ENCODE results near the gene CNKSR2. TPM values are rescaled to one million over a fixed set of nuclear protein-coding genes. Genes with fewer than 3 reads are reported as not detected.

The CNKSR2 gene
- total RNA-seq, 1 experiment from 2014 or later, result 52.9 TPM

DNA sequence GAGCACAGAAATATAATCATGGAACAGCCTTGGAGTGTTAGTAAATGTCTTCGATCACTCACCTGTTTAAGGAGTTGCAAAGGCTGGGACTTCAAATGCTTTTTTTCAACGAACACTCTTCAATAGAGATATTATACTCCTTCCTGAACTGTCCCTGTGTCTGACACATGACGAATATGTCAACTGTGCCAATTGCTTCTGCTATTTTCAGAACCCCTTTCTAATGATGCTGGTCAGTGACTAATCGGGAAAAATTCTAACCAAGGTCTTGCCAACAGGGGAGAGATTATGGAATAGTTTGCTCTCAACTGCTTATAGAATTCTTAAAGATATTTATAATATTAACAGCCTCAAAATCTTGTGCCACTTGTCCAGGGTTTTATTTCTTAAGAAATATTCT lies 292.5 kb downstream of the CNKSR2 start:
- Mint-ChIP-seq H3K27ac (no peak overlapping the region), H3K9me3 (peaks cover 0 to 27% of the 10 kb centered on the region in 2 experiments; a peak in 3 of 5 replicates), H3K36me3 (ENCODE audit: insufficient read depth in 1 of 3, low read depth in 3 of 3) (no peaks in the 10 kb centered on the region; a peak in 1 of 7 replicates), H3K4me1 (no peaks in the 10 kb centered on the region), H3K27me3 (ENCODE audit: low read depth) (peaks cover 2% of the 10 kb centered on the region; the same call in 1 of the 2 replicates), H3K4me3 (no peak overlapping the region)
- H4K5ac ChIP-seq (ENCODE audit: insufficient read length, low read depth, low read length), result no peak overlapping the region
- no peaks in the 10 kb centered on the region for H3K23me2 ChIP-seq (ENCODE audit: insufficient read length, low read depth, low read length, poor library complexity, severe bottlenecking)
- no peak overlapping the region for H2BK15ac ChIP-seq (ENCODE audit: low read depth, low read length)
- no peak overlapping the region for H2BK5ac ChIP-seq (ENCODE audit: insufficient read length, low read length)
- no peaks in the 10 kb centered on the region for H3K79me2 ChIP-seq (ENCODE audit: insufficient read depth, low read length)
- H3K79me1 ChIP-seq (ENCODE audit: insufficient read depth, low read depth, low read length, poor library complexity, severe bottlenecking), result no peaks in the 10 kb centered on the region
- H3K4me1 ChIP-seq (ENCODE audit: insufficient read depth, low read length), result no peaks in the 10 kb centered on the region
- no peak overlapping the region for H3K27ac ChIP-seq (ENCODE audit: insufficient read length, low read depth, low read length)
- H4K91ac ChIP-seq (ENCODE audit: insufficient read length, low read depth, low read length), result no peak overlapping the region
- H3K27me3 ChIP-seq (ENCODE audit: insufficient read depth, low read length), result no peaks in the 10 kb centered on the region
- H2BK120ac ChIP-seq (ENCODE audit: low read depth, low read length, poor library complexity, severe bottlenecking), result no peak overlapping the region
- H4K20me1 ChIP-seq (ENCODE audit: control insufficient read depth, insufficient read depth, insufficient read length), result no peaks in the 10 kb centered on the region
- no peak for DNase-seq
- no peak overlapping the region for H3K9ac ChIP-seq (ENCODE audit: extremely low read depth, insufficient read length, low read length)
- H3K18ac ChIP-seq (ENCODE audit: insufficient read length, low read depth, low read length), result no peak overlapping the region
- H2AFZ ChIP-seq (ENCODE audit: low read length), result no peak overlapping the region
- no peak overlapping the region for H4K8ac ChIP-seq (replicated peaks; ENCODE audit: insufficient read length, low read depth, low read length)
- H3K4ac ChIP-seq (ENCODE audit: low read depth, low read length), result no peak overlapping the region
- H2BK20ac ChIP-seq (ENCODE audit: low read depth, low read length, poor library complexity, severe bottlenecking), result no peak overlapping the region
- H3K14ac ChIP-seq (ENCODE audit: insufficient read depth, low read length), result no peak overlapping the region
- peaks cover 29% of the 10 kb centered on the region for H3K9me3 ChIP-seq (ENCODE audit: control insufficient read depth, low read depth, low read length)
- H2BK12ac ChIP-seq (ENCODE audit: insufficient read length, low read depth, low read length), result no peak overlapping the region
- no peak overlapping the region for H3T11ph ChIP-seq (ENCODE audit: low read length)
- WGBS (ENCODE audit: extremely low coverage, insufficient read length, low lambda C conversion rate), result no CpG with 5 or more reads among the region's 4 CpGs
- H2AK5ac ChIP-seq (ENCODE audit: insufficient read length, low read length), result no peak overlapping the region
- H3K56ac ChIP-seq (ENCODE audit: insufficient read length, low read depth, low read length), result no peak overlapping the region
- TF ChIP-seq, protein P1, sequence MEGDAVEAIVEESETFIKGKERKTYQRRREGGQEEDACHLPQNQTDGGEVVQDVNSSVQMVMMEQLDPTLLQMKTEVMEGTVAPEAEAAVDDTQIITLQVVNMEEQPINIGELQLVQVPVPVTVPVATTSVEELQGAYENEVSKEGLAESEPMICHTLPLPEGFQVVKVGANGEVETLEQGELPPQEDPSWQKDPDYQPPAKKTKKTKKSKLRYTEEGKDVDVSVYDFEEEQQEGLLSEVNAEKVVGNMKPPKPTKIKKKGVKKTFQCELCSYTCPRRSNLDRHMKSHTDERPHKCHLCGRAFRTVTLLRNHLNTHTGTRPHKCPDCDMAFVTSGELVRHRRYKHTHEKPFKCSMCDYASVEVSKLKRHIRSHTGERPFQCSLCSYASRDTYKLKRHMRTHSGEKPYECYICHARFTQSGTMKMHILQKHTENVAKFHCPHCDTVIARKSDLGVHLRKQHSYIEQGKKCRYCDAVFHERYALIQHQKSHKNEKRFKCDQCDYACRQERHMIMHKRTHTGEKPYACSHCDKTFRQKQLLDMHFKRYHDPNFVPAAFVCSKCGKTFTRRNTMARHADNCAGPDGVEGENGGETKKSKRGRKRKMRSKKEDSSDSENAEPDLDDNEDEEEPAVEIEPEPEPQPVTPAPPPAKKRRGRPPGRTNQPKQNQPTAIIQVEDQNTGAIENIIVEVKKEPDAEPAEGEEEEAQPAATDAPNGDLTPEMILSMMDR (conservative IDR thresholded peaks at IDR 0.05), result no peak
- no peak overlapping the region for H3K4me2 ChIP-seq (ENCODE audit: insufficient read depth, insufficient read length, low read length)
- no peak overlapping the region for H3K23ac ChIP-seq (ENCODE audit: insufficient read length, low read depth, low read length)
